HEK293 (cell line): ENCODE data around the gene SLC4A1AP.

Experiments
- EGR2 ChIP-seq: fragments of 450-650 bp; formaldehyde crosslinking; IDR thresholded peaks from 2 replicates; pipeline ENCODE4 v1.5.1; 2016; ENCODE audit warnings: low read depth, missing biosample characterization, missing genetic modification characterization
- GLI4 ChIP-seq: fragments of 450-650 bp; formaldehyde crosslinking; IDR thresholded peaks from 2 replicates; pipeline ENCODE4 v1.5.1; 2016; ENCODE audit warnings: missing biosample characterization, missing genetic modification characterization
- KLF9 ChIP-seq: fragments of 450-650 bp; formaldehyde crosslinking; IDR thresholded peaks from 2 replicates; pipeline ENCODE4 v1.5.1; 2016; ENCODE audit warnings: missing biosample characterization, missing genetic modification characterization, low read depth
- RBAK ChIP-seq: fragments of 450-650 bp; formaldehyde crosslinking; IDR thresholded peaks from 2 replicates; pipeline ENCODE4 v1.5.1; 2016; ENCODE audit warnings: missing biosample characterization, missing genetic modification characterization
- SALL2 ChIP-seq: fragments of 450-650 bp; formaldehyde crosslinking; IDR thresholded peaks from 2 replicates; pipeline ENCODE4 v1.5.0; 2017; ENCODE audit warnings: missing biosample characterization, mild to moderate bottlenecking, missing genetic modification characterization, borderline replicate concordance
- SP7 ChIP-seq: fragments of 450-650 bp; formaldehyde crosslinking; IDR thresholded peaks from 2 replicates; pipeline ENCODE4 v1.5.1; 2016; ENCODE audit warnings: missing biosample characterization, missing genetic modification characterization
- ZBTB10 ChIP-seq: fragments of 450-650 bp; formaldehyde crosslinking; IDR thresholded peaks from 2 replicates; pipeline ENCODE4 v1.5.1; 2016; ENCODE audit warnings: missing biosample characterization, missing genetic modification characterization
- ZBTB48 ChIP-seq: fragments of 450-650 bp; formaldehyde crosslinking; IDR thresholded peaks from 2 replicates; pipeline ENCODE4 v1.5.1; 2016; ENCODE audit warnings: missing biosample characterization, missing genetic modification characterization
- ZEB2 ChIP-seq: fragments of 450-650 bp; formaldehyde crosslinking; IDR thresholded peaks from 2 replicates; pipeline ENCODE4 v1.5.1; 2016; ENCODE audit warnings: missing biosample characterization, missing genetic modification characterization
- ZFP37 ChIP-seq: fragments of 450-650 bp; formaldehyde crosslinking; IDR thresholded peaks from 2 replicates; pipeline ENCODE4 v1.5.1; 2016; ENCODE audit warnings: missing biosample characterization, missing genetic modification characterization
- ZNF132 ChIP-seq: fragments of 450-650 bp; formaldehyde crosslinking; IDR thresholded peaks from 2 replicates; pipeline ENCODE4 v1.5.1; 2017; ENCODE audit warnings: missing biosample characterization, missing genetic modification characterization, borderline replicate concordance
- ZNF175 ChIP-seq: fragments of 450-650 bp; formaldehyde crosslinking; IDR thresholded peaks from 2 replicates; pipeline ENCODE4 v1.5.1; 2016; ENCODE audit warnings: missing biosample characterization, missing genetic modification characterization
- ZNF211 ChIP-seq: fragments of 450-650 bp; formaldehyde crosslinking; IDR thresholded peaks from 2 replicates; pipeline ENCODE4 v1.5.1; 2016; ENCODE audit warnings: low read depth, missing biosample characterization, missing genetic modification characterization
- ZNF239 ChIP-seq: fragments of 450-650 bp; formaldehyde crosslinking; IDR thresholded peaks from 2 replicates; pipeline ENCODE4 v1.5.1; 2016; ENCODE audit warnings: missing biosample characterization, missing genetic modification characterization
- ZNF24 ChIP-seq: fragments of 450-650 bp; formaldehyde crosslinking; IDR thresholded peaks from 2 replicates; pipeline ENCODE4 v1.5.1; 2016; ENCODE audit warnings: missing biosample characterization, missing genetic modification characterization
- ZNF26 ChIP-seq: fragments of 450-650 bp; formaldehyde crosslinking; IDR thresholded peaks from 2 replicates; pipeline ENCODE4 v1.5.1; 2016; ENCODE audit warnings: missing biosample characterization, missing genetic modification characterization
- ZNF335 ChIP-seq: fragments of 450-650 bp; formaldehyde crosslinking; conservative IDR thresholded peaks from 2 replicates; pipeline ENCODE4 v1.5.1; 2016; ENCODE audit warnings: missing biosample characterization, missing genetic modification characterization
- ZNF362 ChIP-seq: fragments of 450-650 bp; formaldehyde crosslinking; IDR thresholded peaks from 2 replicates; pipeline ENCODE4 v1.5.1; 2016; ENCODE audit warnings: missing biosample characterization, missing genetic modification characterization
- ZNF398 ChIP-seq: fragments of 450-650 bp; formaldehyde crosslinking; IDR thresholded peaks from 2 replicates; pipeline ENCODE4 v1.5.1; 2017; ENCODE audit warnings: missing biosample characterization, missing genetic modification characterization
- ZNF426 ChIP-seq: fragments of 450-650 bp; formaldehyde crosslinking; IDR thresholded peaks from 2 replicates; pipeline ENCODE4 v1.5.1; 2017; ENCODE audit warnings: missing biosample characterization, missing genetic modification characterization, mild to moderate bottlenecking, inconsistent platforms, moderate library complexity
- ZNF518A ChIP-seq: fragments of 450-650 bp; formaldehyde crosslinking; conservative IDR thresholded peaks from 2 replicates; pipeline ENCODE4 v1.5.1; 2016; ENCODE audit warnings: low read depth, missing biosample characterization, missing genetic modification characterization
- ZNF529 ChIP-seq: fragments of 450-650 bp; formaldehyde crosslinking; IDR thresholded peaks from 2 replicates; pipeline ENCODE4 v1.5.1; 2017; ENCODE audit warnings: missing genetic modification characterization, missing biosample characterization; ENCODE audit not compliant: insufficient replicate concordance
- ZNF560 ChIP-seq: fragments of 450-650 bp; formaldehyde crosslinking; IDR thresholded peaks from 2 replicates; pipeline ENCODE4 v1.5.1; 2017; ENCODE audit warnings: missing biosample characterization, missing genetic modification characterization, borderline replicate concordance
- ZNF571 ChIP-seq: fragments of 450-650 bp; formaldehyde crosslinking; IDR thresholded peaks from 2 replicates; pipeline ENCODE4 v1.5.0; 2017; ENCODE audit warnings: missing biosample characterization, missing genetic modification characterization
- ZNF600 ChIP-seq: fragments of 450-650 bp; formaldehyde crosslinking; IDR thresholded peaks from 2 replicates; pipeline ENCODE4 v1.5.1; 2016; ENCODE audit warnings: missing biosample characterization, missing genetic modification characterization
- ZNF660 ChIP-seq: fragments of 450-650 bp; IDR thresholded peaks from 2 replicates; pipeline ENCODE4 v1.5.1; 2018; ENCODE audit warnings: missing biosample characterization, mild to moderate bottlenecking, missing genetic modification characterization
- ZNF664 ChIP-seq: fragments of 450-650 bp; formaldehyde crosslinking; IDR thresholded peaks from 2 replicates; pipeline ENCODE4 v1.5.1; 2016; ENCODE audit warnings: missing biosample characterization, missing genetic modification characterization

SLC4A1AP gene

DNA sequence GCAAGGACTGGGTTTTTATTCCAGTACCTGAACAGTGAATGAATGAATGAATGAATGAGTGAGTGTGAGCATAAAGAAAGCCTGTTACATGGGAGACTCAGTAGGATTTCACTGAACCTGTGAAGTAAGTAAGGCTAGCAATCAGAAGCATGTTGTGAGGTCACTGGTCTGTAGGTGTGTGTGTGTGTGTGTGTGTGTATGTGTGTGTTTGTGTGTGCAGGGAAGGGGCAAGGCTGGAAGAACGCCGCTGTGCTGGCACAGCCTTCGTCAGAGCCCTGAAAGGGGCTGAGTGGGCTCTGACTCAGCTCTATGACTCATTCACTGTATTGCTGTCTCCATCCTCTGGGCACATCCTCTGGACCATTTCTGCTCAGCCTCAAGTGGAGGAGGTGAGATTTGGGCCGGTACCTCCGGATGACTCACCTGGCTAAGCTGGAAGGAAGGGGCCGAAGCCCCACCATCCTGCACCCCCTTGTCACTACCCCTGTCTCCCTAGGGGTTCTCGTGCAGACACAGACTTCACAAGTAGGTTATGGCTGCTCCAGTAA, 56.4 kb downstream of the SLC4A1AP start (continued):
- no peak for TF ChIP-seq ZNF175 (tag by site-specific recombination)
- TF ChIP-seq EGR2 (tag by site-specific recombination) = peak; percentile 70; the same call in 1 of the 2 replicates
- TF ChIP-seq RBAK = peak; percentile 63; the same call in 1 of the 2 replicates
- no peak for TF ChIP-seq ZNF211
- TF ChIP-seq ZNF664 = peak; percentile 96
- TF ChIP-seq ZNF660 (tag by site-specific recombination) = peak; percentile 84
- peak; percentile 88 for TF ChIP-seq ZBTB10 (tag by site-specific recombination)
- peak; percentile 100 for TF ChIP-seq ZNF600 (tag by site-specific recombination)
- TF ChIP-seq SALL2 (tag by site-specific recombination) = 0 out of 2 replicates have a peak, but pooled peaks have one; percentile 78
- TF ChIP-seq SP7 = peak; percentile 98
- peak; percentile 100 for TF ChIP-seq ZNF24 (tag by site-specific recombination)
- peak; percentile 89 for TF ChIP-seq ZNF239 (tag by site-specific recombination)
- TF ChIP-seq ZNF26 (tag by site-specific recombination) = peak; percentile 31; the same call in 1 of the 2 replicates
- no peak for TF ChIP-seq ZNF132 (tag by site-specific recombination)
- no peak for TF ChIP-seq ZNF529
- peak; percentile 85 for TF ChIP-seq ZBTB48 (tag by site-specific recombination)
- 0 out of 2 replicates have a peak, but pooled peaks have one; percentile 37 for TF ChIP-seq ZNF571 (tag by site-specific recombination)
- peak; percentile 46; the same call in 1 of the 2 replicates for TF ChIP-seq KLF9
- TF ChIP-seq ZNF518A = 0 out of 2 replicates have a peak, but pooled peaks have one; percentile 34
- peak; percentile 87; the same call in 1 of the 2 replicates for TF ChIP-seq GLI4 (tag by site-specific recombination)
- no peak for TF ChIP-seq ZNF560
- peak; percentile 91 for TF ChIP-seq ZEB2 (tag by site-specific recombination)
- no peak for TF ChIP-seq ZNF426 (tag by site-specific recombination)
- peak; percentile 91 for TF ChIP-seq ZNF398 (tag by site-specific recombination)
- TF ChIP-seq ZNF362 (tag by site-specific recombination) = peak; percentile 76; the same call in 1 of the 2 replicates
- peak; percentile 64 for TF ChIP-seq ZNF335 (tag by site-specific recombination)
- TF ChIP-seq ZFP37 (tag by site-specific recombination) = peak; percentile 98
